GM23338 (cell line): ENCODE results near the gene FAM9C. TPM values are rescaled to one million over a fixed set of nuclear protein-coding genes. Genes with fewer than 3 reads are reported as not detected.

Source experiments
- ATAC-seq: fragments of 200-7000 bp; cut with Tn5 transposase; 3 replicates; pipeline ENCODE4 v1.9.1; 2020
- DNase-seq: peaks from one replicate; pipeline ENCODE4 v3.0.0-alpha.2; 2015; ENCODE audit warnings: low spot score
- H2AFZ ChIP-seq: fragments of 200-600 bp; sonication (generic); 2 replicates; pipeline ENCODE4 v1.8.0; 2016; ENCODE audit warnings: antibody characterized with exemption, mild to moderate bottlenecking, moderate library complexity
- H3F3A ChIP-seq: fragments of 200-600 bp; sonication (generic); replicated peaks from 2 replicates; pipeline ENCODE4 v1.8.0; 2017; ENCODE audit warnings: antibody characterized with exemption, mixed run types, low read depth
- H3K27ac ChIP-seq: fragments of 200-600 bp; sonication (generic); 2 replicates; pipeline ENCODE4 v1.6.1; 2016; ENCODE audit warnings: low read depth
- H3K27me3 ChIP-seq: fragments of 200-600 bp; sonication (generic); 2 replicates; pipeline ENCODE4 v1.8.0; 2016; ENCODE audit warnings: mild to moderate bottlenecking, mixed run types, moderate library complexity; ENCODE audit not compliant: insufficient read depth
- H3K36me3 ChIP-seq: fragments of 200-600 bp; sonication (generic); 2 replicates; pipeline ENCODE4 v1.8.0; 2016; ENCODE audit warnings: mild to moderate bottlenecking; ENCODE audit not compliant: insufficient read depth
- H3K4me1 ChIP-seq: fragments of 200-600 bp; sonication (generic); 2 replicates; pipeline ENCODE4 v1.8.0; 2016; ENCODE audit warnings: mild to moderate bottlenecking, moderate library complexity; ENCODE audit not compliant: insufficient read depth
- H3K4me2 ChIP-seq: fragments of 200-600 bp; sonication (generic); 2 replicates; pipeline ENCODE4 v1.7.1; 2017; ENCODE audit warnings: mixed run types
- H3K4me3 ChIP-seq: fragments of 200-600 bp; sonication (generic); 2 replicates; pipeline ENCODE4 v1.6.1; 2016; ENCODE audit warnings: mixed run types
- H3K79me2 ChIP-seq: fragments of 200-600 bp; sonication (generic); replicated peaks from 2 replicates; pipeline ENCODE4 v1.8.0; 2017; ENCODE audit warnings: mild to moderate bottlenecking; ENCODE audit not compliant: insufficient read depth
- H3K9me2 ChIP-seq: fragments of 200-600 bp; sonication (generic); 2 replicates; pipeline ENCODE4 v1.8.0; 2017; ENCODE audit not compliant: insufficient read depth
- H4K20me1 ChIP-seq: fragments of 200-600 bp; sonication (generic); replicated peaks from 2 replicates; pipeline ENCODE4 v1.8.0; 2017; ENCODE audit warnings: mild to moderate bottlenecking; ENCODE audit not compliant: insufficient read depth
- H3K27ac Mint-ChIP-seq: 2 replicates; pipeline ENCODE4 v1.8.0; 2020; ENCODE audit warnings: inconsistent platforms, mild to moderate bottlenecking, moderate library complexity, mixed read lengths
- H3K27me3 Mint-ChIP-seq: 3 replicates; pipeline ENCODE4 v1.8.0; 2022; ENCODE audit warnings: low read depth, mild to moderate bottlenecking, moderate library complexity, mixed read lengths, inconsistent platforms; ENCODE audit not compliant: insufficient read depth, poor library complexity
- H3K36me3 Mint-ChIP-seq: 3 replicates; pipeline ENCODE4 v1.8.0; 2021; ENCODE audit warnings: low read depth, mild to moderate bottlenecking, inconsistent platforms, moderate library complexity, mixed read lengths
- H3K4me1 Mint-ChIP-seq: 3 replicates; pipeline ENCODE4 v1.8.0; 2020; ENCODE audit warnings: mild to moderate bottlenecking, inconsistent platforms, mixed read lengths
- H3K4me3 Mint-ChIP-seq: 3 replicates; pipeline ENCODE4 v1.8.0; 2021; ENCODE audit warnings: moderate library complexity, mild to moderate bottlenecking, inconsistent platforms, mixed read lengths
- H3K9me3 Mint-ChIP-seq: 3 replicates; pipeline ENCODE4 v1.8.0; 2020; ENCODE audit warnings: moderate library complexity, mild to moderate bottlenecking, inconsistent platforms, mixed read lengths
- CREB1 ChIP-seq: fragments of 250-450 bp; sonication (Bioruptor Pico); IDR thresholded peaks from 2 replicates; pipeline ENCODE4 v1.5.0; 2020; ENCODE audit warnings: low read depth, mild to moderate bottlenecking, moderate library complexity
- CTCF ChIP-seq, 2 experiments: fragments of 200-600 bp in 1 of 2; sonication (generic) in 1 of 2; conservative IDR thresholded peaks; 2 replicates each; pipeline versions ENCODE4 v1.5.1 to v1.6.1; 2016 to 2017; ENCODE audit warnings: antibody characterized with exemption in 2 of 2, low read depth in 2 of 2, mild to moderate bottlenecking in 2 of 2, moderate library complexity in 1 of 2
- ETS1 ChIP-seq: IDR thresholded peaks from 2 replicates; pipeline ENCODE4 v1.6.1; 2016; ENCODE audit warnings: antibody characterized with exemption
- EZH2 ChIP-seq: fragments of 200-600 bp; sonication (generic); IDR thresholded peaks from one replicate; pipeline ENCODE4 v1.8.0; 2017; ENCODE audit warnings: antibody characterized with exemption, mild to moderate bottlenecking, low read depth; ENCODE audit not compliant: unreplicated experiment
- EZH2phosphoT487 ChIP-seq: fragments of 200-600 bp; sonication (generic); IDR thresholded peaks from one replicate; pipeline ENCODE4 v1.8.1; 2018; ENCODE audit warnings: antibody characterized with exemption; ENCODE audit not compliant: unreplicated experiment
- JUNB ChIP-seq: IDR thresholded peaks from one replicate; pipeline ENCODE4 v1.6.1; 2016; ENCODE audit warnings: antibody characterized with exemption; ENCODE audit not compliant: unreplicated experiment
- NANOG ChIP-seq: IDR thresholded peaks from 2 replicates; pipeline ENCODE4 v1.6.1; 2016; ENCODE audit warnings: antibody characterized with exemption, borderline replicate concordance
- POLR2AphosphoS5 ChIP-seq: IDR thresholded peaks from 2 replicates; pipeline ENCODE4 v1.6.1; 2016; ENCODE audit warnings: antibody characterized with exemption, low read depth
- REST ChIP-seq: IDR thresholded peaks from one replicate; pipeline ENCODE4 v1.6.1; 2018; ENCODE audit warnings: antibody characterized with exemption; ENCODE audit not compliant: unreplicated experiment
- STAT1 ChIP-seq: IDR thresholded peaks from one replicate; pipeline ENCODE4 v1.6.1; 2016; ENCODE audit warnings: antibody characterized with exemption; ENCODE audit not compliant: unreplicated experiment
- ZNF114 ChIP-seq: fragments of 250-450 bp; sonication (Bioruptor Pico); IDR thresholded peaks from 2 replicates; pipeline ENCODE4 v1.5.0; 2020; ENCODE audit warnings: mild to moderate bottlenecking, moderate library complexity
- ZNF331 ChIP-seq: fragments of 250-450 bp; sonication (Bioruptor Pico); IDR thresholded peaks from 2 replicates; pipeline ENCODE4 v1.5.0; 2020; ENCODE audit warnings: low read depth, mild to moderate bottlenecking, moderate library complexity
- ZNF462 ChIP-seq: fragments of 250-450 bp; sonication (Bioruptor Pico); IDR thresholded peaks from 2 replicates; pipeline ENCODE4 v1.5.0; 2020; ENCODE audit warnings: mild to moderate bottlenecking, moderate library complexity
- polyA plus RNA-seq: library from polyadenylated mRNA; unstranded; fragments of >200 nt; fragmentation: Nextera tagmentation; extraction: Ambion mirVana; gene quantifications from 2 replicates; pipeline ENCODE4 v1.2.1, GENCODE V29; 2016
- total RNA-seq: library from RNA; depleted of rRNA; stranded (reverse); fragments of >200 nt; shearing (Covaris generic); gene quantifications from 2 replicates; pipeline ENCODE4 v1.2.3, GENCODE V29; 2014

Gene FAM9C
- total and polyA plus RNA-seq, 2 experiments from 2014 or later: 0.08 TPM; not detected in 1

GRCh38 chrX:13009273-13009672, 35.1 kb downstream of the FAM9C start:
- H2AFZ ChIP-seq: no peak overlapping the region
- H3K27ac ChIP-seq: no peak overlapping the region
- Mint-ChIP-seq H3K4me3 (no peak overlapping the region), H3K27ac (no peak overlapping the region), H3K27me3 (no peaks in the 10 kb centered on the region), H3K9me3 (no peaks in the 10 kb centered on the region), H3K36me3 (no peaks in the 10 kb centered on the region), H3K4me1 (peaks cover 18% of the 10 kb centered on the region)
- no peaks in the 10 kb centered on the region for H3K27me3 ChIP-seq
- H3K9me2 ChIP-seq: no peaks in the 10 kb centered on the region
- H3K36me3 ChIP-seq: no peaks in the 10 kb centered on the region; the same call in 1 of the 2 replicates
- H3K4me1 ChIP-seq: peaks cover 15% of the 10 kb centered on the region; the same call in 1 of the 2 replicates
- no peak overlapping the region for H3K4me2 ChIP-seq
- no peaks in the 10 kb centered on the region for H4K20me1 ChIP-seq
- ATAC-seq: no peak
- TF ChIP-seq CREB1: no peak
- no peak for TF ChIP-seq EZH2phosphoT487
- no peak for TF ChIP-seq ZNF331 (CRISPR knock-in tag)
- no peak for TF ChIP-seq JUNB
- no peak for TF ChIP-seq ZNF114
- no peak for TF ChIP-seq ETS1
- no peak for TF ChIP-seq POLR2AphosphoS5
- TF ChIP-seq CTCF (conservative IDR thresholded peaks at IDR 0.05; ENCODE audit: low read depth in 2 of 2): no peak
- TF ChIP-seq ZNF462 (CRISPR knock-in tag): no peak
- TF ChIP-seq EZH2: no peak
- TF ChIP-seq STAT1: no peak
- TF ChIP-seq REST: no peak
- no peak for TF ChIP-seq NANOG
- H3F3A ChIP-seq: no peaks in the 10 kb centered on the region
- no peaks in the 10 kb centered on the region for H3K79me2 ChIP-seq
- DNase-seq: no peak
- no peak overlapping the region for H3K4me3 ChIP-seq
